HL-60 (cell line): Measurements from ENCODE around the gene SH2B3.

Experiments used
- DNase-seq, 2 experiments: peaks; one replicate each; pipeline ENCODE4 v3.0.0-alpha.2; 2010 to 2020; ENCODE audit warnings: low read depth in 1 of 2, low spot score in 1 of 2
- H3K27ac ChIP-seq: fragments of 250-450 bp; sonication (Bioruptor Pico); replicated peaks from 2 replicates; pipeline ENCODE4 v1.5.1; 2020; ENCODE audit warnings: mild to moderate bottlenecking, moderate library complexity
- H3K27me3 ChIP-seq: fragments of 250-450 bp; sonication (Bioruptor Pico); 2 replicates; pipeline ENCODE4 v1.5.1; 2021; ENCODE audit warnings: mild to moderate bottlenecking, moderate library complexity; ENCODE audit not compliant: insufficient read depth, poor library complexity, severe bottlenecking
- H3K4me3 ChIP-seq: replicated peaks from 2 replicates; pipeline ENCODE4 v1.5.1; 2011; ENCODE audit warnings: mild to moderate bottlenecking, control low read depth, low read length; ENCODE audit not compliant: insufficient read depth
- GABPA ChIP-seq: IDR thresholded peaks from 2 replicates; pipeline ENCODE4 v1.6.1; 2012; ENCODE audit warnings: low read depth
- POLR2AphosphoS5 ChIP-seq: IDR thresholded peaks from 2 replicates; pipeline ENCODE4 v1.6.1; 2012; ENCODE audit warnings: low read depth
- REST ChIP-seq: IDR thresholded peaks from 2 replicates; pipeline ENCODE4 v1.6.1; 2012; ENCODE audit warnings: low read depth; ENCODE audit not compliant: insufficient replicate concordance
- SPI1 ChIP-seq: IDR thresholded peaks from 2 replicates; pipeline ENCODE4 v1.6.1; 2012; ENCODE audit warnings: low read depth, mild to moderate bottlenecking, borderline replicate concordance
- TF ChIP-seq, protein P1 (sequence below): IDR thresholded peaks from one replicate; pipeline ENCODE4 v1.5.1; 2011; ENCODE audit warnings: low read length, control low read depth, inconsistent platforms; ENCODE audit not compliant: insufficient read depth

The SH2B3 gene

DNA sequence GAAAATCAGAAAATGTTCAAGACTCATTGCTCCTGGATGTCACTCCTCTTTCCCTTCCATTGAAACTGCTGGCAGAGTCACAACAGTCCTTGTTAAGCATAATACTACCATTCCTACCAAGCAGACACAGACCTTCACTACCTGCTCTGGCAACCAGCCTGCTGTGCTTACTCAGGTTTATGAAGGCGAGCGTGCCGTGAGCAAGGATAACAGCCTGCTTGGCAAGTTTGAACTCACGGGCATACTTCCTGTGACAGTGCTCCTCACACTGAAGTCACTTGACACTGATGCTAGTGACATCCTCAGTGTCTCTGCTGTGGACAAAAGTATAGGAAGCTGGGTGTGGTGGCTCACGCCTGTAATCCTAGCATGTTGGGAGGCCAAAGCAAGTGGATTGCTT, 21.1 kb upstream of the SH2B3 start:
- Histone ChIP-seq H3K4me3 (no peak overlapping the region), H3K27ac (no peak overlapping the region), H3K27me3 (no peaks in the 10 kb centered on the region)
- TF ChIP-seq SPI1 (no peak), GABPA (no peak), POLR2AphosphoS5 (no peak)
- TF ChIP-seq, protein P1, sequence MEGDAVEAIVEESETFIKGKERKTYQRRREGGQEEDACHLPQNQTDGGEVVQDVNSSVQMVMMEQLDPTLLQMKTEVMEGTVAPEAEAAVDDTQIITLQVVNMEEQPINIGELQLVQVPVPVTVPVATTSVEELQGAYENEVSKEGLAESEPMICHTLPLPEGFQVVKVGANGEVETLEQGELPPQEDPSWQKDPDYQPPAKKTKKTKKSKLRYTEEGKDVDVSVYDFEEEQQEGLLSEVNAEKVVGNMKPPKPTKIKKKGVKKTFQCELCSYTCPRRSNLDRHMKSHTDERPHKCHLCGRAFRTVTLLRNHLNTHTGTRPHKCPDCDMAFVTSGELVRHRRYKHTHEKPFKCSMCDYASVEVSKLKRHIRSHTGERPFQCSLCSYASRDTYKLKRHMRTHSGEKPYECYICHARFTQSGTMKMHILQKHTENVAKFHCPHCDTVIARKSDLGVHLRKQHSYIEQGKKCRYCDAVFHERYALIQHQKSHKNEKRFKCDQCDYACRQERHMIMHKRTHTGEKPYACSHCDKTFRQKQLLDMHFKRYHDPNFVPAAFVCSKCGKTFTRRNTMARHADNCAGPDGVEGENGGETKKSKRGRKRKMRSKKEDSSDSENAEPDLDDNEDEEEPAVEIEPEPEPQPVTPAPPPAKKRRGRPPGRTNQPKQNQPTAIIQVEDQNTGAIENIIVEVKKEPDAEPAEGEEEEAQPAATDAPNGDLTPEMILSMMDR, result no peak
- no peak for DNase-seq

DNA sequence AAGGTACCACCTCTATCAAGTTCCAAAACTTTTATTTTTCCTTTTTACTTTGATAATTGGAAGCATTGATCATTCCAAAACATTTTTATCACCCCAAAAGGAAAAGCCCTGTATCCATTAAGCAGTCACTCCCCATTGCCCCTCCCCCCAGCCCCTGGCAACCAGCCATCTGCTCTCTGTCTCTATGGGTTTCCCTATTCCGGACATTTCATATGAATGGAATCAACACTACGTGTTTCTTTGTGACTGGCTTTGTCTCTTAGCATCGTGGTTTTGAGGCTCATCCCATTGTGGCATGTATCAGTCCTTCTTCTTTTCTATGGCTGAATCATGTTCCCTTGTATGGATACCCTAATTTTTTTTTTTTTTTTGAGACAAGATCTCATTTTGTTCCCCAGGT, 18.8 kb upstream of the SH2B3 start:
- no peak for DNase-seq
- no peak overlapping the region for H3K4me3 ChIP-seq
- no peaks in the 10 kb centered on the region for H3K27me3 ChIP-seq
- no peak overlapping the region for H3K27ac ChIP-seq
- no peak for TF ChIP-seq REST
- TF ChIP-seq, protein P1, result no peak
- no peak for TF ChIP-seq GABPA
- TF ChIP-seq SPI1, result no peak
- TF ChIP-seq POLR2AphosphoS5, result no peak

DNA sequence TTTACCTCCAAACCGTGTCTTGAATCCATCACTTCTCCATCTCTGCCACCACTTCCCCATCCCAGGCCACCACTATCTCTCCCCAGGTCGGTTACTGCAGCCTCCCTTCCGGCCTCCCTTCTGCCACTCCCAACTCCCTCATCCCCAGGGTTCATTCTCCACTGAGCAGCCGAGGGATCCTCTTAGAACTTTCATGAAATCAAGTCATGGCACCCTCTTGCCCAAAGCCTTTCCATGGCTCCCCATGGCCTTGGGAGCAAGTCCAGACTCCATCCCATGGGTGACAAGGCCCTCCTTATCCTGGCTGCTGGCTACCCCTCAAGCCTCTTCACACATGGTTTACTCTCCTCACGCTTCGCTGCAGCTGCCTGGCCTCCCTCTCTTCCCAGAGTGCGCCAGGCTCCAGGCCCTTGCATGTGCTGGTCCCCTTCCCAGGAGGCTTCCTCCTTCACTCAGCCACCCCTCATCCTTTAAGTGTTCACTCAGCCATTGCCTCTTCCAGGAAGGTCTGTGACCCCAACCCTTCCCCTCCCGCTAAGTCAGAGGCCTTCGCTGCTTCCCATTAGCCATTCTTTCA, 17.9 kb upstream of the SH2B3 start:
- Histone ChIP-seq H3K27me3 (no peaks in the 10 kb centered on the region), H3K27ac (no peak overlapping the region), H3K4me3 (no peak overlapping the region)
- TF ChIP-seq SPI1, result 0 out of 2 replicates have a peak, but pooled peaks have one; percentile 7
- TF ChIP-seq, protein P1, result no peak
- no peak for DNase-seq

DNA sequence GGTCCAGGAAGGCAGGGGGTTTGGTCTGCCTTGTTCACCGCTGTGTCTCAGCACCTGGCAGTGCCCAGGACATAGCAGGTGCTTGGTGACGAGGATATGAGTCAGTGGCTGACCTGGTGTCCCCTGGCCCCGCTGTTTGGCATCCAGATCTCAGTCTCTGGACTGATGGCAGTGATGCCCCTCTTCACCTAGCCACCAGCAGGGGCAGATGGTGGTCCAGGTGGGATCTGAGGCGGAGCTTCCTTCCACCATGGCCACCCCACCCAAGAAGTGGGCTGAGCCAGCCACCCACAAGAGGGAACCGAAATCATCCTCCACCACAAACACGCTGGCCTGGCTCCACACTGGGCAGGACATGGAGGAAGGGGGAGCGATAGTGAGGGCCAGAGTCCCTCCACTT, 16.1 kb upstream of the SH2B3 start:
- no peak overlapping the region for H3K27ac ChIP-seq
- TF ChIP-seq REST (no peak), POLR2AphosphoS5 (no peak), SPI1 (no peak), GABPA (no peak)
- TF ChIP-seq, protein P1, result no peak
- no peak for DNase-seq
- H3K27me3 ChIP-seq, result no peaks in the 10 kb centered on the region
- H3K4me3 ChIP-seq, result no peak overlapping the region
